Activated CD4-positive, CD25-positive, alpha-beta regulatory T cell (primary cell): ENCODE measurements around the gene EPN1.

Experiments used
- DNase-seq, 4 experiments: peaks; one replicate each; lab custom pipeline; 2025; lab: John Stamatoyannopoulos, UW

EPN1 gene

GRCh38 chr19:55660991-55661390 lies 14.0 kb upstream of the EPN1 start:
- no peak for DNase-seq

GRCh38 chr19:55661826-55662225 lies 13.2 kb upstream of the EPN1 start:
- no peak for DNase-seq

GRCh38 chr19:55663846-55664536 lies 11.0 kb upstream of the EPN1 start:
- DNase-seq, result no peak

- DNase-seq, result no peak
These were observed 8.6 kb upstream of the EPN1 start for GRCh38 chr19:55666343-55667005.

GRCh38 chr19:55667006-55667381 lies 8.0 kb upstream of the EPN1 start:
- no peak for DNase-seq

GRCh38 chr19:55667511-55667910 lies 7.5 kb upstream of the EPN1 start:
- DNase-seq, result no peak

- no peak for DNase-seq
These were observed 7.1 kb upstream of the EPN1 start for GRCh38 chr19:55667958-55668357.

GRCh38 chr19:55668603-55669348 lies 6.2 kb upstream of the EPN1 start:
- no peak for DNase-seq

- DNase-seq, result no peak
These were observed 5.4 kb upstream of the EPN1 start for GRCh38 chr19:55669418-55670279.

- DNase-seq, result peak in 2 of 4 experiments; percentile 21 to 24
These were observed 4.6 kb upstream of the EPN1 start for GRCh38 chr19:55670280-55671053.

- DNase-seq, result no peak
These were observed 4.0 kb upstream of the EPN1 start for GRCh38 chr19:55671054-55671378.

GRCh38 chr19:55672418-55672817 lies 2.6 kb upstream of the EPN1 start:
- no peak for DNase-seq

- no peak for DNase-seq
These were observed 1.6 kb upstream of the EPN1 start for GRCh38 chr19:55673465-55673864.

GRCh38 chr19:55673889-55674288 lies 1.1 kb upstream of the EPN1 start:
- DNase-seq, result no peak

- no peak for DNase-seq
These were observed 576 bp upstream of the EPN1 start for GRCh38 chr19:55674459-55674840.

- no peak for DNase-seq
These were observed 782 bp downstream of the EPN1 start for GRCh38 chr19:55675661-55676354.

- DNase-seq, result no peak
These were observed 1.4 kb downstream of the EPN1 start for GRCh38 chr19:55676383-55676782.

GRCh38 chr19:55676889-55677505 lies 2.0 kb downstream of the EPN1 start:
- no peak for DNase-seq

GRCh38 chr19:55677572-55678028 lies 2.6 kb downstream of the EPN1 start:
- DNase-seq, result no peak

GRCh38 chr19:55678121-55678671 lies 3.2 kb downstream of the EPN1 start:
- DNase-seq, result no peak
